Measurements from ENCODE around the gene VPS26B.

Gene VPS26B

GRCh38 chr11:134266440-134266839 is 42.0 kb downstream of the VPS26B start:
- no peak for DNase-seq (ENCODE audit: low read depth)
- TF ChIP-seq CTCF (IDR thresholded peaks at IDR 0.05; ENCODE audit: control insufficient read depth, extremely low read depth, insufficient read depth), result no peak
- no peak overlapping the region for H3K4me3 ChIP-seq (ENCODE audit: low read depth, low read length)

GRCh38 chr11:134266841-134267251 is 42.4 kb downstream of the VPS26B start:
- DNase-seq (ENCODE audit: low read depth), result no peak
- no peak for TF ChIP-seq CTCF (IDR thresholded peaks at IDR 0.05; ENCODE audit: control insufficient read depth, extremely low read depth, insufficient read depth)
- no peak overlapping the region for H3K4me3 ChIP-seq (ENCODE audit: low read depth, low read length)

- H3K4me3 ChIP-seq (ENCODE audit: low read depth, low read length), result no peak overlapping the region
- DNase-seq (ENCODE audit: low read depth), result no peak
- TF ChIP-seq CTCF (IDR thresholded peaks at IDR 0.05; ENCODE audit: control insufficient read depth, extremely low read depth, insufficient read depth), result no peak
These were observed 43.0 kb downstream of the VPS26B start for GRCh38 chr11:134267461-134267860.

- DNase-seq (ENCODE audit: low read depth), result no peak
- no peak for TF ChIP-seq CTCF (IDR thresholded peaks at IDR 0.05; ENCODE audit: control insufficient read depth, extremely low read depth, insufficient read depth)
- no peak overlapping the region for H3K4me3 ChIP-seq (ENCODE audit: low read depth, low read length)
These were observed 43.5 kb downstream of the VPS26B start for GRCh38 chr11:134267966-134268365.

- H3K4me3 ChIP-seq (ENCODE audit: low read depth, low read length), result no peak overlapping the region
- no peak for TF ChIP-seq CTCF (IDR thresholded peaks at IDR 0.05; ENCODE audit: control insufficient read depth, extremely low read depth, insufficient read depth)
- no peak for DNase-seq (ENCODE audit: low read depth)
These were observed 45.8 kb downstream of the VPS26B start for GRCh38 chr11:134270250-134270714.

- no peak for TF ChIP-seq CTCF (IDR thresholded peaks at IDR 0.05; ENCODE audit: control insufficient read depth, extremely low read depth, insufficient read depth)
- no peak for DNase-seq (ENCODE audit: low read depth)
- H3K4me3 ChIP-seq (ENCODE audit: low read depth, low read length), result no peak overlapping the region
These were observed 47.5 kb downstream of the VPS26B start for GRCh38 chr11:134271978-134272377.

Data from LNCaP clone FGC (cell line).